Activated naive CD4-positive, alpha-beta T cell treated with Interleukin-2 at 50 U/mL for 16 hours (primary cell): ENCODE data around the gene C4BPB.

ENCODE experiments used
- DNase-seq: peaks from one replicate; pipeline ENCODE4 v3.0.0-alpha.2; 2020

C4BPB gene

DNA sequence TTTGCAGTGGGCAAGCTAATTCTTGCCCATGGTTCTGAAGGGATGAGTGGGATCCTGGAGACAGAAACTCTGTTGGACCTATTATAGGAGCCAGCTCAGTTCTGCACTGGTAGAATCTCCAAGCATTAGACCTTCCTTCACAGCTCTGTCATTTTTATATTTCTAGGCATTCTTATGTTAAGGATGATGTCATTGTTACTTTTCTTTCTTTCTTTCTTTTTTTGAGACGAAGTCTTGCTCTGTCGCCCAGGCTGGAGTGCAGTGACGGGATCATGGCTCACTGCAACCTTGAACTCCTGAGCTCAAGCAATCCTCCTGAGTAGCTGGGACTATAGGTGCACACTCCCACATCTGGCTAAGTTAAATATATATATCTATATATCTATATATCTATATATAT, 28.1 kb upstream of the C4BPB start:
- no peak for DNase-seq

- DNase-seq: no peak
Observed at GRCh38 chr1:207062058-207062457, 26.6 kb upstream of the C4BPB start.

- DNase-seq: no peak
Observed at GRCh38 chr1:207063014-207063413, 25.6 kb upstream of the C4BPB start.

GRCh38 chr1:207064561-207064960, 24.1 kb upstream of the C4BPB start:
- no peak for DNase-seq

- DNase-seq: no peak
Observed at GRCh38 chr1:207067185-207067584, 21.5 kb upstream of the C4BPB start.

DNA sequence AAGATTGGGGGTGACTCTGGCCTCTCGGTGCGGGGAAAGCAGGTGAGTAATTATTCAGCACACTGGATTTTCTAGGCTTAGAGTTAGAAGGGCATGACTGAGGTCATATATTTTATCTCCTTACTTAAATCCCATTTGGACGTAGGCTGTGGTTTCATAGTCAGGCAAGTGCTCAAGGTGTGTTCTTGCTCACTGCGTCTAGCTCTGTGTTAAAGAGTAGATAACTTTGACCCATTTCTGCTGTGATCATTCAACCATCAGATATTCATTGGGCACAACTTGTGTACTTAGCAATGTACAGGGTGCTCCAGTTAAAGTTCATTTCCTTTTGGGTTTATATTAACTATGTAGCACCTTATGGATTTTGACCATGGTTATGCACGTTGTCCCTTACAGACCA, 21.0 kb upstream of the C4BPB start:
- DNase-seq: no peak

DNA sequence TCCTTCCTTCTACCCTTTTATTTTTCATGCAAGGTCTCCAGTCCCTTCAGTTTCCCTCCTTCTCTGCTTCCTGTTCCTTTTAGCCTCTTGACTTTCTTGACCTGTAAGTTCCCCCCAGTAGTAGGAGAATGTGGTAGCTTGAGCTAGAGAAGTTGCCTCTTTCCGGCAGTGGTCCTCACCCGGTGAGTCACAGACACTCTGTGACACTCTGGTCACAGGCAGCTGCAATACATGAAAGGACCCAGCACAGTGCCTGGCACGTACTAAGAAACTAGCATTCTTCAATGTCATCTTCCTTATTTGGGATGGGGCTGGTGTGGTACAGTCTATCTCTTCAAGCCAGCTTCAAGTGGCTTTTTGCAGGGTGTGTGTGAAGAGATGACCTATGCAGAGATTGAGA, 19.6 kb upstream of the C4BPB start:
- no peak for DNase-seq

GRCh38 chr1:207069858-207070506, 18.7 kb upstream of the C4BPB start:
- DNase-seq: no peak

DNA sequence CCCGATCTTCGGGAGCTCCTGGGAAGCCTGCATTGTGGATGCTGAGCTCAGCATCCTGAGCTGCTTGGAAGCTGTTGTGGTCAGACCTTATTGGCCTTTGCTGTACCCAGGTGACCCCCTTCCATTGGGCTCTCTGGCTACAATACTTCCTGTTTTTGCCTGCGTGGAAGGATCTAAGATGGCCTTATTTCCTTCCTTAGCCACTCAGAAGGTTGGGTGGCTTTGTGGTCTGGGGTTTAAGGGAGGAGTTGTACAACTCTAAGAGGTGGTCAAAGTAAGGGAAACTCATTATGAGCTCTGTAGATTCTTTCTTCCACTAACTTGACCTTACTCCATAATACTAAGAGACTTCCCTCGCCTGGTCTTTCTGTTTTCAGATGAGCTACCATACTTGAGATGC, 17.8 kb upstream of the C4BPB start:
- DNase-seq: no peak

DNA sequence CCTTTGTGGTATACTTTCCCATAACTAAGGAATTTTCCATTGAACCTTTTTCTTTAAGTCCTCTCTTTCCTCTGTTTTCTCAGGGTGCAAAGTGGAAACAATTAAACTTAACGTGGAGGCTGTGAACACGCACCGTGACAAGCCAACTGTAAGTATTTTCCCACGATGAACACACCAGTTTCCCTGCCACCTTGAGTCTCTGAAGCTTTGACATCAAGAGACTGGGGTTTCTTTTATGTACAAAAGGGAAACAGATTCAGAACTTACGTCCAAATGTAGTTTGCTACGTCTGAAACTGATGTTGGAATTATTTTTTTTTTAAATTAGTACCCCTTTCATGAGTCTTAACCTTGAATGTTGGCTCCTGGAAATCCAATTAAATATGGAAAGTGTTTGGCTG, 17.2 kb upstream of the C4BPB start:
- DNase-seq: no peak

GRCh38 chr1:207072233-207072632, 16.4 kb upstream of the C4BPB start:
- DNase-seq: no peak

DNA sequence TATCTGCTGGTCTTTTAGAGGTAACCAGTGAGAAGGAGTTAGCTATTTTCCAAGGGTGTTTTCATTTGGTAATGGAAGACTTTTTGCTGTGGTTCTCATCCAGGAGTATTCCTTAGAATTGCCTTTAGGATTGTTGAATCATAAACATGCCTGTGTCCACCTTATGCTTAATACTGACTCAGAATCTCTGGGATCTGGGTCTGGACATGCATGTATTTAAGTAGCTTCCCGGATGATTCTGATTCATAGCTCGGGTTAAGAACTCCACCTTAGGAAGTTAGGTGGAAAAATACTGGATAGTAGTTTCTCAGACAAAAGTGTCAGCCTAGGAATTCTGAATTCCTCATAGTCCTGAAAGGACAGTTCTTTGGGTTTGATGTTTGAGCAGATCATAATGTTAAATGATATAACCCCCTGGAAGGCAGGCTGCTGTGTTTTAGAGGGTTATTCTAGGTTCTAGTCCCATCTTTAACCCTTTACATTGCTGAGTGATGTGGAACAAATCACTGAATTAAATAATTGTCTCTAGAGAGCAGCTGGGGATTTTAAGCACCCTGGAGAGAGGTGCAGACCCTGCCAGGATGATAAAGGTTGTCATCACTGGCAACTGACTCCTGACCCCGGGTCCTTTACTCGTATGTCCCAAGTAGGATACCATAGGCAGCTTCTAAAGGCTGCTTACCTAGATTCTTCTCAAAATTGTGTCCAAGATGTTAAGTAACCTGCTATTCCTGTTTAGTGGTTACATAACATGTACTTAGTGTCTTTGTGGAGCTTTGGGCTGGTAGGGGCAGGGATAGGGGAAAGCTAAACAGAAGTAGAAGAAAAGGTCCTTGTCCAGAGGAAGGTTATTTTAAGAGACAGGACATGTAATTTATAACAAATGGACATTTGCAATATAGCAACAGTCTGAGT, 14.5 kb upstream of the C4BPB start:
- no peak for DNase-seq

- no peak for DNase-seq
Observed at GRCh38 chr1:207076181-207076955, 12.3 kb upstream of the C4BPB start.

GRCh38 chr1:207077012-207077411, 11.6 kb upstream of the C4BPB start:
- DNase-seq: no peak

- DNase-seq: peak; percentile 58
Observed at GRCh38 chr1:207077470-207078377, 10.9 kb upstream of the C4BPB start.

GRCh38 chr1:207078578-207079132, 10.0 kb upstream of the C4BPB start:
- no peak for DNase-seq

DNA sequence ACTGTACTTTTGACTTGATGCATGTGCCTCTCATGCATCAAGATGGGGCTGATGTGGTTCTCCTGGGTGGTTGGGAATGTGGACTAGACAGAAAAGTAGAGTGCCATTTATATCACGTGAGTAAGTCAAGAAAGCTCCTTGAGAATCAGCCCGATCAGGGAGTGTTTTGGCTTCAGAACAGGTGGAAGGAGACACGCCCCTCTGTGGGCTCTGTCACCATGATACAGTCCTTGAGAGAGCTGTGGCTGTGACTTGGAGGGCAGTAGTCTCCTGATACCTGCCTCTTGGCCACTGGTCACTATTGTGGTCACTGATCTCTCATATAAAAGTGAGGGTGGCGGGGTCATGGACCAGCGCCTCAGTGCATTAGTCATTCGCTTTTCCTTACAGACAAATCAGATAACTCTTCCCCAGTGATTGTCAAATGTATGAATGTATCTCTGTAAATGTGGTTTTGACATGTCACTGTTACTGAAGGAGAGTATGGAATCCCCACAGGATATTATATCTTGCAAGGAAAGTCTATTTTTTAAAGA, 8.9 kb upstream of the C4BPB start:
- no peak for DNase-seq

DNA sequence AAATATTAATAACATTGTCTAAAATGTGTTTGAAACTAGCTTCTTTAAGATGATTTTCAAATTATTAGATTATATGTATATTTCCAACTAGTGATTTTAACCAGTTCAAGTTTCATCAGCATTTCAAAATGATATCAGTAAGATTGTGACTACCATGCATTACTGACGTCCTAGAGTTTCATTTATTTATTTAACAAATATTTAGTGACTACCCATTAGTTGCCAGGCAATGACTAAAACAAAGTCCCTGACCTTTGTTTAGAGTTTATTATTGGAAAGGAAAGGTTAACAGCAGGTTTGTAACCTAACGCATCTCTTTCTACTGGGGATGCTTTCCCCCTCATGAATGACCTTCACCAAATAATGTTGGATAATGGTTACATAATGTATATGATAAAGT, 7.6 kb upstream of the C4BPB start:
- DNase-seq: no peak

- no peak for DNase-seq
Observed at GRCh38 chr1:207081806-207082205, 6.9 kb upstream of the C4BPB start.

- no peak for DNase-seq
Observed at GRCh38 chr1:207084232-207084631, 4.4 kb upstream of the C4BPB start.

DNA sequence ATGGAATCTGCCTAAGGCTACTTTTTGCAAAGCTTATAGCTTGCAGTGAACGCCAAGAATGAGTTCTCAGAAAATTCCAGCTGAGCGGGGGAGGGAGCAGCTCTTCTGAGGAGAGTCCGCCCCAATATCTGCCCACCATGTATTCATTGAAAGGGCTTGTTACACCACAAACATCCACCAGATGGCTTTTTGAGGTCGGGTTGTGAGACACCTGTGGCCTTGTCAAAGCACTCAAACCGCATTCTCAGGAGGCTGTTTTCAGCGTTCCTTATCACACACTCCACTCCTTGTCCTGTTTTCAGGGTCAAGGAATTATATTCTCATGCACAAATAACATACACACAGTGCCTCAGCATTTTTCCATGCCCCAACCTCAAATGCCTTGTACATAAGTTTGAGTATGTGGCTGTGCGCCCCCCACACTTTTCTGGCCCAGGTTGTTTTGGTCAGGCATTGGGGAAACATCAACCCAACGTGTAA, 3.9 kb upstream of the C4BPB start:
- peak; percentile 46 for DNase-seq

DNA sequence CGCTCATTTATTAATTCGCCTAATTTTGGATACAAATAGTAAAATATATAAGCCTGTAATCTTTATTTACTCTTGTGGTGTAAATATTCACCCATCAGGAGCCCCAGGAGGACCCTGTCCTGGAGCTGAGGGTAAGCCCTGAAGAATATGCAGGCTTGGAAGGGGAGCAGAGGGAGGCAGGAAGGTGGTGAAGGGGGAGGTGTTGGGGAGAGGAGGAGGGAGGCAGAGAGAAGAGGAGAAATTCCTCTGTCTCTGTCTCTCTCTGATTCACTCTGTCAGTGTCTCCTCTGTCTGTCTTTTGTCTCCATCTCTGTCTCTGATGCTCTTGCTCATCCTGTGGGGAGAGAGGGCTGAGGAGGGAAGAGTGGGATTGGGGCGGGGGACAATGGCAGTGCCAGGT, 2.8 kb upstream of the C4BPB start:
- no peak for DNase-seq
